NCI-H1105 treated with DMSO at 0.1 percent for 48 hours (cell line): ENCODE results near the gene BRWD1.

ENCODE experiments used
- DNase-seq: peaks from one replicate; lab custom pipeline; 2025; lab: John Stamatoyannopoulos, UW

BRWD1 gene

GRCh38 chr21:39134288-39134810, 179.1 kb downstream of the BRWD1 start:
- no peak for DNase-seq
